Amygdala (tissue), 56 donors: ENCODE results near the gene ADRA1B.

Source experiments
- DNase-seq, 56 donors: peaks; one replicate each; lab custom pipeline; 2025; lab: John Stamatoyannopoulos, UW

The ADRA1B gene

DNA sequence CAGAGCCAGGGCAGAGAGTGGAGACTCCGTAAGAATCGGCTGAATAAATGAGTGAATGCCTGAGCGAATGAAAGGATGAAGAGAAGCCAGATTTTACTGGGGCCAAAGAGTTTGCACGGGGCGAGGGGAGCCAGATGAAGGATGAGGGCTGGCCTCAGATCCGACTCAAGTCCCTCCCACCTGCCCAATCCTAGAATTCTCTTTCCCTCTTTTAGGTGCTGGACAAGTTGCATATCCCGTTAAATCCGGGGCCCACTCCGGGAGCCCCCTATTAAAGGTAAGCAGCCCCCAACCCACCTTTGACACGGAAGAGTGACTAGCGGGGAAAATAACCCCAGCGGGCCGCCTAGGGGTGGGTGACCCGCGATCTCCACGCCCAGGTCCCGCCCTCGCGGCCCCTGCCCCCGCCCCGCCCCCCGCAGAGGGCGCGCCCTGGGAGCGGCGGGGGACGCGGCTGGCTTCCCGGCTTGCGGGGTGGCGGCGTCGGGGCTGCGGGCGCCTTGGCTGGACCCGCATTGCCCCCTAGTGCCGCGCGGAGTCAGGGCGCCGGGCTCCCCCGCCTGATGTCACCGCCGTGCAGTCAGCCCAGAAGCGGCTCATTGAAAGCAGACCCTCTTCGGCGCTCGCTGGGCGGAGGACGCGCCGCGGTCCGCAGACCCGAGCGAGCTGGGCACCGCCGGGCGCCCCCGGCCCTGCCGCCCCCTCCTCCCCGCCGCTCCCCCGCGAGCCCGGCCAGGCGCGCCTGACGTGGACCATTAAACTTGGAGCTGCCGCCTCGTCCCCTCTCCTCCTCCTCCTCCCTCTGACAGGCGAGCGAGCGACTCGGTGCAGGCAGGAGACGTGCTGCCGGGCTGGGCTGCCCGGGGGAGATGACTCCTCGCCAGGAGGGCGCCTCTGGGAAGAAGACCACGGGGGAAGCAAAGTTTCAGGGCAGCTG lies at the start of gene ADRA1B:
Gene ADRA1B, plus strand, starts transcription at position 579 of the 937 bp plus-strand sequence. CDS start 424 bp downstream, outside the sequence.
- DNase-seq, result peak in 40 of 56 donors; percentile 10 to 73 (median 44)

DNA sequence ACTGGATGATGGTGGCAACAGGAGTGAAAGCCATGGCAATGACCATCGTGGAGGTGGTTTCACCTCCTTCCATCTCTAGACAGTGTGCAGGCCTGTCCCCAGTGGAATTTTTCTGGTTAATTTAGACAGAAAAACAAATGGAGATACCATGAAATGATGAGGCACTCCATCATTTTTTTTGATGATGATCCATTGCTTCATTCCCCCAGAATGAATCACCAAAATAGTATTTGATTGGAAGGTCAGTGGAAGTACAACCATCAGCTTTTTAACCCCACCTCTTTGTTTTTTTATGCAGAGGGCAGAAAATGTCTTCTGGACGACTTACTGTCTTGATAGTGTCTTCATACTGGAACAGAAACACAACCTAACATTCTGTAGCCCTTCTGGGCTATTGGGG lies 42.6 kb upstream of the ADRA1B start:
- DNase-seq, result no peak

DNA sequence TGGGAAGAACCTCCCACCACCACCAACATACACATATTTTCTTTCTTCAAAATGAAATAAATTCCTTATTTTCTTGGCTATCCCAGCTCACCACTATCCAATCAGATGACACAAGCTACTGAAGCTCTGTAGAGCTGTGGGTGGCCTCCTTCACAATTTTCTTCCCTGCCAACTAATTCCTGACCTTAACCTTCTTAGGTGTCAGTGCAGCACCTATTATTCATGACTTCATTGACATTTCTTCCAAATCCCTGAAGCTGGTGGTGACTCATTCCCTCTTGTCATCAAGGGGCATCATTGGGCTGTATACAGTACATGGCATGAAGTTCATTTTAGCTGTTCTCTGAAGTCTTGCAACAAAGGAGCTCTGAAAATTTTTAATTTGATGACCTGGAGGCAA lies 42.0 kb upstream of the ADRA1B start:
- DNase-seq, result no peak

DNA sequence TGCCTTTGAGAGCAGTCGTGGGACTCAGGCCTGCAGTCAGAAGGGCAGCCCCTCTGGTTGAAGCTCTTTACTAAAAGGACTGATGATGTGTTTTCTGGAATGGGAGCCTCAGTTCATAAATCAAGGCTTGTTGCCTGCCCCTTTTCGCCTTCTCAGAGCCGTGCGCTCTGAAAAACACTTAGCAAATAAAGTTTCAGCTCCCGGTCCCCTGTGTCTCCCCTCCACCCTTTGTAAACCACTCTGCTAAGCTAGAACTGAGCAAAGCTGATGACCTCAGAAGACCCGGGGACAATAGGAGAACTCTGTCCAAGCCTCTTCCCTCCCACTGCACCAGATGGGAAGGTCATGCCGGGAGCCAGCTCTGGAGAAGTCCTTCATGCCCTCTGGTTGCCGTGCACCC lies 39.3 kb upstream of the ADRA1B start:
- no peak for DNase-seq

DNA sequence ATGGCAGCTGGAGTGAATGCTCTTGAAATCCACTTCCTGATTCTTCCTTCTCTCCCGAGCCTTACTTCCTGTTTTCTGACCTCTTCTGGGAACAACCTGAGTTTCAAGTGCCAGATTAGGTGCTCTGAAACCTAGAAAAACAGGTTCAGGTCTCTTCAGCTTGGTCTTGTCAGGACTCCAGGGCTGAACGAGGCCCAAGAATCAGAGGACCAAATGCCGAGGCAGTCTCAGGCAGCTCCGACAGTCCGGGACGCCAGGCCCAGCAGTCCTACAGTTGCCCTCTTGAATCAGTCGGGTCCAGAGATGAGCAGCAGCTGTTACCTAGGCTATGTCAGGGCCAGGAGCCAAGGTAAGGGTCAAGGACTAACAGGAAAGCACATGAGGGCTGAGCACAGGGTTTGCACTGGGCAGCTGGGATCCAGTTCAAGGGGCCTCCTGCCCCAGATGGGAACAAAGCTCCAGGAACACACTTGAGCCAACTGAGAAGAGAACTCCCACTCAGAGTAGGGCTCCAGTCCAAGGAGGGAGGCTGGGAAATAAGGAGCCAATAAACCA lies 38.3 kb upstream of the ADRA1B start:
- DNase-seq, result peak in 27 of 56 donors; percentile 3 to 58 (median 20)

DNA sequence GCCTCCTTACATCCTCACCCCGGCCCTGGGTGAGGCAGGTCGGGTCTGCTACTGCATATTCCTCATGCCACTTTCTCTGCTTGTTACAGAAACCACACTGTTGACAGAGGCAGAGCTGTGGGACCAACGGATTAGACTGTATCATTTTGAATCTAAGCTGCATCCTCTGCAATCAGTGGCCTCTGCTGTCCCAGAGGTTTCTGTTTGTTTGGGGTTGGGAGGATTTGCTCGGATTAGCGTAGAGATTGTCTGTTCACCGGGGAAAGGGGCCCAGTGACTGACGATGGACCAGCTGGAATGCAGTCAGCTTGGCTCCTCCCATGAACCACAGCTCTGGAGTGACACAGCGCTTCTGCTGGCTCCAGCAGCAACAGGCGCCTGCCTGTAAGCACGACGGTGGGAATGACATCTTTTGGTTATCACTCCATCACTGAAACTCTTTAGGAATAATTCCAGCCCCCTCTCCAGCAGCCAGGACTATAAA lies 37.3 kb upstream of the ADRA1B start:
- peak in 44 of 56 donors; percentile 2 to 64 (median 34) for DNase-seq

DNA sequence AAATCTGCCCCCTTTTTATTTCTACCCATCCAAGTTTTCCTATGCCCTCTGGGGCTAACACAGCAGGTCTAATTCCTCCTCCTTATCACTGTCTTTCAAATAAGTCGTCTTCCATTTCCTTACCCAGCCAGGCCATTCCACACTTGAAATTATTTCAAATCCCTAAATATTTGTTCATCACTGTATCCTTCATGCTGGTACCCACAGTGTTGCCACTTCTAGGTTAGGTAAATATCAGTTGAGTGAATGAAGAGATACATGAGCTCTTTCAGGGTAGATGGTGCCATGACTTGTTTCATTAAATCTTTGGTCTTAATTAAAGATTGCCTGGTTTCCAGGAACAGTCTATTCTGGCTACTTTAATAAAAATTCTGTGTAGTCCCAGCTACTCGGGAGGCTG lies 35.6 kb upstream of the ADRA1B start:
- no peak for DNase-seq

DNA sequence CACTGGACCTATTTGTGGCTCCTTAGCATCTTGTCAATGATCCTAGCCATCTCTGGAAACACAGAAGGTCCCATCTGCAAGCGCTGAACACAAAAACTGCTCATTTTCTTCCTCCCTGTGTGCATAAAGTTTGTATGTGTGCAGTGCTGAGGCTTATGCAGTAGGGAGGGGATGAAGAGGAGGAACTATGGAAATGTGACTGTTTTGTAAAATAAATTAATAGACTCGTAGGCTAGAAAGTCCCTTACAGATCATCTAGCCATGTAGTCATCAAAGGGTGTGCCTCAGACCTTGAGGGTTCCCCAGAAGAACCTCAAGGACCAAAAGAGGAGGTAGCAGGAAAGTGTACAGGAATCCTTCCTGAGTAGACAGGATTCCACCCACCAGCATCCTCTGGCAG lies 34.3 kb upstream of the ADRA1B start:
- no peak for DNase-seq

DNA sequence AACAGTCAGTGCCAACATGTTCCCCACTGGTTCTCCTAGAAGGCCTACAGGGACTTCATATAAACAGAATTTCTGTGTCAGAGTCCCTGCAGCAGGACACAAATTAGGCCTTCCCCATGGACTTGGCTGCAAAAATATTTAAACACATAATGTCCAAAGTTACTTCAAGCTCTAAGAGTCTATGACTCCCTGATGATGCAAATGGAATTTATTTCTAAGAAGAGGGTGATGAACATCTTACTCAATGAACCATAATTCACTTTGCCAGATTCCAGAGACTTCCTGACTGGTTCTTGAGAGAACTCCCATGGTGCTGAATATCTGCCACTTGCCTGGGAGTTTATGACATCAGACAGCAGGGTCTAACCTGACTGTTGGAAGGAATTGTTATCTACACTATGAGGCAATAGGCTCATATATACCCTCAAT lies 32.7 kb upstream of the ADRA1B start:
- DNase-seq, result no peak

DNA sequence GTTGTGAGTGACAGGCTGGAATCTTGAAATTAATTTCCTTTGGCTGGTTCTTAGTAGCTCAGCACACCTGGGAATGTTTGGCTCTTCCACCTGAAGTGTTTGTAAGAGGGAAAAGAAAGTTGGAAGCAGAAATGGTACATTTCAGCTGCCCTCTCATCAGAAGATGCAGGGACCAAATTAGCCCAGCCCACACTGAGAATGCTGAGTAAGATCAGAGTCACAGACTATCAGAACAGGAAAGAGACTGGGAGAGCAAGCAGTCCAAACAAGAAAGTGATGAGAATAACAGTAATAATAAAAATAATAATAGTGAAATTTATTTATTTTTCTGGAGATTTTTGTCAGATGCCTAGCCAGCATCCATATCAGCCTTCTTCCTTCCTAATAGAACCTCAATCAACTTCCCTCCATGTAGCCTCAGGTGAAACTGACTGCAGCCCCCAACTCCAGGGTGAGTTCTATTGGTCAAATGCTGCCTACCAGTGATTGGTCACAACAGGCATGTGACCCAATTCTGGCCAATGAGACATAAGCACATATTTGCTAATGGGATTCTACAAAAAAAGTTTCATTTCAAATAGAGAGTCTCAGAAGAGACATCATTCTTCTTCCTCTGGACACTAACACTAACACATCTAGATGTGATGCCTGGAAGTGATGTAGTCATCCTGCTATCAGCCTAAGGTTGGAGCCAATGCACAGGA lies 31.2 kb upstream of the ADRA1B start:
- DNase-seq, result peak in 2 of 56 donors; percentile 8

DNA sequence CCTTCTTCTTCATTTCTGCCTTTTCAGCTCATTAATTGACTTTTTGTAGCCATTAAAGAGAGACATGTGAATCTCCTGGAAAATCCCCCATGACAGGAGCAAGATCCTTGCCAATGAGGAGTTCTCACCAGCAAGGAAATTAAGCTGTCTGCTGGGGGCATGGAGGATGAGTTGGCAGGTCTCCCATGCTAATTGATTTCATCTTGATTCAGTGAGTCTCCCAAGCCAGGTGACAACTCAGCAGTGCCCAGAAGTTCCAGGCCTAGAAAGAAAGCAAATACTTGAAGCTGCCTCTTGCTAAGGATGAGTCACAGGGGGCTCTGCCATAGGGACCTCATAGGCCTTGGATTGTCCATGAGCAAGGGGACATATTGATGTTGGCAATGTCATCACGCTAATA lies 30.0 kb upstream of the ADRA1B start:
- DNase-seq, result no peak

DNA sequence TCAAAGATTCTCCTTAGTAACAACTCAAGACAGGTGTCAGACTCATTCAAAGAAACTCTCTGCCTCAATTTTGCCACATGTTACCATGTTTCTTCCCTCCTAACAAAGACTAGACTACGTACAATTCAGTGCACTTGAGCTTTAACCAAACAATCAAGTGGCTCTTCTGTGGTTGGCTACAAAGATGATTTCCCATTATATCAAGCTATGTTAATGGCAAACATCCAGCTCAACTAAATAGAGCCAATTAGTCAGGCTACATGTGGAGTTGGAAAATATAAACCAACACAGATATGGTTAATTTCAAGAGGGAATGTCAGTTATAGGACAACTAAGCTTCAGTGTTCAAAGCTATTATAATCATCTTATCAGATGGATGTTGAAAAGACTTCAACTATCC lies 29.2 kb upstream of the ADRA1B start:
- no peak for DNase-seq

DNA sequence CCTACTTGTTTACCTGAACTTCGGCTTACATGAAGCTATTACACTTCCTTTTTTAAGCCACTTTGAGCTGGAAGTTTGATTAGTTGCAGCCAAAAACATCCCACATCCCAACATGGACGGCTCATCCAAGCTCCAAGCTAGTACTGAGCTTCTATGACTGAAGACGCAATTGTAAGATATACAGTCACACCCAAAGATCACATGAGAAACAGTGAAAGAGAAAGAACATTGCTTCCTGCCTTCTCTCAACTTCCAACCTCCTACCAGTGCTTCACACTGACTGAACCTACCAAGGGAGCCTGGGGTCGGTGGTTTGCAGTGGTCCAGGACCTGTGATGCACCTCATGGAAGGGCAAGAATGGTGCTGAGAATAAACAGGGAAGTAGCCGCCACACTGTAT lies 27.4 kb upstream of the ADRA1B start:
- DNase-seq, result no peak

DNA sequence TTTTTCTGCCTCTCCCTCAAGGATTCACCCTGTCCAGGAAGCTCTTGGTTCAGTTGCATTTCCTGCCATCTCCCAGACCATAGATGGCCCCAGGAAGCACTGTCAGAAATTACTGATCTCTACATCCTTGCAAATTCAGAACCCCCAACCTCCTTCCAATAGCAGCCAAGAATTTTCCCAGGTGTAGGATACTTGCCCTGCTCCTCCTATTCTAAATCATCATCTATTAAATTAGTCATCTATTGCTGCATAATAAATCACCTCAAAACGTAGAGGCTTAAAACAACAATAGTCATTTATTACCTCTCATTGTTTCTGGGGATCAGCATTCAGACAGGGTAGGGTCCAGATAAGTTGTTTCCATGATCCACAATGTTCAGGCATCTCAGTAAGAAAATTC lies 26.1 kb upstream of the ADRA1B start:
- DNase-seq, result no peak

DNA sequence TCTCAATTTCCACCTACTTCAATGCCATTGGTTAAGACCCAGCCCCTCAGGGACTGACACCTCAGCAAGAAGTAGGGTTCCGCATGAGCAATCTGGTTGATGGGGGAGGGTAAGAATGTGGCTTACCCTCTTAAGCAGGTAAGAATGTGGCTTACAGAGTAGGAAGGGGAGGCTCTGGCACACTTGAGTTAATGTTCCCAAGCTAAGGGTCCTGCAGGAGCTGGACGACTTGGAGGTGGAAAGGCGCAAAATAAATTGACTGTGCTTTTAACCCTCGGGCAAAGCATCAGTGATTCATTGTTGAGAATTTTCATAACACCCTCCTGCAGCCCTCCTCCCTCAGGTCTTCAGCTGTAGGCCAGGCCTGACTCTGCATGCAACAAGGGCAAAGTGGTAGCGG lies 24.9 kb upstream of the ADRA1B start:
- DNase-seq, result no peak

DNA sequence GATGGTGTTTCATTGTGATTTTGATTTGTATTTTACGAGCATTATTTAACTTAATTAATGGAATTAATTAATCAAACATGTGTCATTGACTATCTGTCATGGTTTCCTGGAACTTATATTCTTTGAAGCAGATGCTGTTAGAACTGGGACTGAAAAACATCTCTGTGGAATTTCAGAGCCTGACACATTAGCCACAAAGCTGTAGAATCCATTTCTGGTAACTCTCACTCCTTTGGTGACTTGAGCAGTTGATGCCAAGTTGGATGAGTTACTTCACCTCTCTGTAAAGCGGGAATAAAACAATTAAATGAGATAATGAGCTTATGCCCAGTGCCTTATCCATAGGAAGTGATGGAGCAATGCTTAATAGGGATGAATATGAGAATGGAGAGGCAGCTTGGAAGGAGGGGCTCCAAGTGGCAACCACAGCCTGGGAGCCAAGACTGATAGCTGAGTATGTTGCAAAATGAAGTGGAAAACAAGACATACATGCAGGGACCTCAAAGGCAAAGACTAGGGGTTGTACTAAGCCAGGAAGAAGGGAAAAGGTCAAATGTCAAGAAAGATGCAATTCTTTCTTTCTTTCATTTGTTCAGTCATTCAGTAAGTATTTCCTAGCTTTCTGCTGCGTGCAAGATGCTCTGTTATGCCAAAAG lies 23.1 kb upstream of the ADRA1B start:
- DNase-seq, result no peak

DNA sequence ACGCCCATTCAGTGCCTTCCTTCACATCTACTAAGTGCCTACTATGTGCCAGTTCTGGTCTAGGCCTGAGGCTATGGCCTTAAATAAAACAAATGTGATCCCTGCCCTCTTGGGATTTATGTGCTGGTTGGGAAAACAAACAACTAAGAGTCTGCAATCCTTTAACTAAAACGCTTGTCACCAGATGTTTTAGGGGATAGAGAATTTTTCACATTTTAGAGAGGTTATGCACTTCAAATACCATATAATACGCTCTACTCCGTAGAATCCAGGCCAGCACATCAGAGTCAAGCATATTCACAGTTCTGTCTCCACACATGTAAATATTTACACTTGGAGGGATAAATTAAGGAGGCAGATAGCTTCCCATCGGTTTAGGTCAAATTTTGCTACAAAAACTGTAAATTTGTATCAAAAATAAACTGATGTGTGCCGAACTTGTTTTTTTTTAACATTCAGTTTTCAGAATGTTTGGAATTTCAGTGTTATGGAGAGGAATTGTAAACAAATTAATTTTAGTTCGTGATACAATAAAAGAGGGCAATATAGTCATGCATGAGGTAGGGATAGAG lies 22.0 kb upstream of the ADRA1B start:
- DNase-seq, result no peak

DNA sequence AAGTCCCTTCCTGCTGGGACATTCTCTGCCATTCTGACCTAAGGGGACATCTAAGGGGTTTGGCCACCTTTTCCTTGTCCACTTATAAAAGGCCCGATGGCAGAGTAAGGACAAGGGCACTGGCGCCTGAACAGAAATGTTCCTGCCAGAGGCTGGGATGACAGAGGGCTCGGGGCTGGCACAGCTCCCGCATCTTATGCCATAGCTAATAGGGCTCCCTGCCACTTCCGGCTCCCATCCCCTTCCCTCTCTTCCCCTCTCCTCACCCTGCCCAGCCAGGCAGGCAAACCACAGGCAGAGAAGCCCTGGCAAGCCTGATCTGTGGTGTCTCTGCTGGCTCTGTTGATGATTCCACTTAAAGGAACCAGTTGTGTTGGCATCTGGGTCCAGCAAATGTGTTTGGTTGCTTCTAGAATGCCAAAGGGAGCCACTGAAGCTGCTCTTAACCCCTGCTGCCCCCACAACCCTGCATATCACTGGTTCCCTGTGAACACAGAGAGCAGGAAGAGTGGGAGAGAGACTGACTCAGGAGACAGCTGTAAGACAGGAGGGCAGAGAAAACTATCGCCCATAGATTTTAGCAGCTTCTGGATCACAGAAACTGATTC lies 18.4 kb upstream of the ADRA1B start:
- DNase-seq, result peak in 1 of 56 donors; percentile 14

DNA sequence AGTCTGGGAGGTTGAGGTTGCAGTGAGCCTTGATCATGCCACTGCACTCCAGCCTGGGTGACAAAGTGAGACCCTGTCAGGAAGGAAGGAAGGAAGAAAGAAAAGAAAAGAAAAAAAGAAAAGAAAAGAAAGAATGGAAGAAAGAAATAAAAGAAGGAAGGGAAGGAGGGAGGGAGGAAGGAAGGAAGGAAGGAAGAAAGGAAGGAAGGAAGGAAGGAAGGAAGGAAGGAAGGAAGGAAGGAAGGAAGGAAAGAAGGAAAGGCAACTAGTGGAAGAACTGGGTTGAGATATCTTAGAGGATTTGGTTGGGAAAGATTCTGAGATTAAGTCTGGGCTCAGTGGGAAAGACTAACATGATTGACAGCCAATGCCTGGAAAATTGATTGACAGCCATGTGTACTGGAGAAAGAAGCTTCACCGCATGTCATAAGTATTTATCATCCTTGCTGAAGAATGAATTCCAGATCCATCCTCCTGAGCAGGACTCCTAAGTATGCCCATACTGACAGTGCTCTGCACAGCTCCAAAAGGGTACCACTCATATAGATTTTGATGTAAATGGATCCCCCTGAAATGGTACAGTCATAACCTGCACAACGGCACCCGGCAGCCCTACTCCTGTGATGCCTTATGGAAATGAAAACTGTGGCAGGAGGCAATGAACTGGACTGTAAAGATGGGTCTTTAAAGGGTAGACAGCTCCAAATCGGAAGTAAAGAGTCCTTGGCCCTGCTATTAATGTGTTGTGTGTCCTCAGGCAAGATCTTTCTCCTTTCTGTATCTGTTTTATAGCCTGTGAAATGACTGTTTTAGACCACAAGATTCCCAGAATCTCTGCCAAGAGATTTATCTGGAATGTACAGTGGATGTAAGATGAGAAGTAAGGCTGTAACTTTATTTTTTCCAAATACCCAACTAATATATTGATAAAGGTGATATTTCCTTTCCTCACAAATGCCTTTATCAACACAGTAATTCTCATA lies 16.9 kb upstream of the ADRA1B start:
- no peak for DNase-seq
